Vagina (tissue), 2 donors: ENCODE results near the gene ARMC6. TPM values are rescaled to one million over a fixed set of nuclear protein-coding genes. Genes with fewer than 3 reads are reported as not detected.
"Not testable (repeated sequence)": the region's sequence is repeated elsewhere in the genome, so short reads cannot be mapped to it uniquely, and the experiment has no call there.

ENCODE experiments used
- DNase-seq, 2 donors: peaks; one replicate each; pipeline ENCODE4 v3.0.0-alpha.2; 2017; ENCODE audit errors: extremely low spot score in 2 of 2
- H3K27ac ChIP-seq: fragments of 200-600 bp; sonication (generic); one replicate; pipeline ENCODE4 v1.5.1; 2019
- H3K27me3 ChIP-seq: fragments of 200-600 bp; sonication (generic); one replicate; pipeline ENCODE4 v1.5.1; 2019
- H3K36me3 ChIP-seq, 2 donors: fragments of 200-600 bp; sonication (generic); one replicate each; pipeline ENCODE4 v1.5.1; 2017 to 2019
- H3K4me1 ChIP-seq: fragments of 200-600 bp; sonication (generic); one replicate; pipeline ENCODE4 v1.5.1; 2019
- H3K4me3 ChIP-seq, 2 donors: fragments of 200-600 bp; sonication (generic); 1 replicate in 1 of 2; 2 replicates in 1 of 2; pipeline ENCODE4 v1.5.1; 2016 to 2019
- H3K9me3 ChIP-seq: fragments of 200-600 bp; sonication (generic); one replicate; pipeline ENCODE4 v1.5.1; 2019
- POLR2A ChIP-seq, 2 donors: fragments of 450-650 bp; IDR thresholded peaks; one replicate each; pipeline ENCODE4 v1.6.1; 2017; ENCODE audit warnings: antibody characterized with exemption in 2 of 2, mild to moderate bottlenecking in 2 of 2, moderate library complexity in 2 of 2
- POLR2AphosphoS5 ChIP-seq, 2 donors: sonication (generic); formaldehyde crosslinking; IDR thresholded peaks; one replicate each; pipeline ENCODE4 v1.9.0; 2017; ENCODE audit warnings: antibody characterized with exemption in 2 of 2, mild to moderate bottlenecking in 2 of 2, low read depth in 1 of 2; ENCODE audit not compliant: insufficient read depth in 1 of 2
- intact Hi-C: fragments of 100-400 bp; cut with DNase I; formaldehyde crosslinking; loops from one replicate; pipeline ENCODE4 v1.15.1; 2023
- total RNA-seq: library from RNA; depleted of rRNA; stranded (reverse); fragments of >200 nt; gene quantifications from one replicate; pipeline ENCODE4 v1.2.3, GENCODE V29; 2016
- TF ChIP-seq, protein P1 (sequence below), 3 experiments: fragments of 450-650 bp in 2 of 3; fragments of 200-600 bp in 1 of 3; sonication (generic) in 1 of 3; IDR thresholded peaks; one replicate each; pipeline ENCODE4 v1.5.1; 2017 to 2019; ENCODE audit warnings: antibody characterized with exemption in 3 of 3, mild to moderate bottlenecking in 2 of 3, moderate library complexity in 2 of 3

Gene ARMC6
- total RNA-seq, 1 donor from 2014 or later: 26.5 TPM

DNA sequence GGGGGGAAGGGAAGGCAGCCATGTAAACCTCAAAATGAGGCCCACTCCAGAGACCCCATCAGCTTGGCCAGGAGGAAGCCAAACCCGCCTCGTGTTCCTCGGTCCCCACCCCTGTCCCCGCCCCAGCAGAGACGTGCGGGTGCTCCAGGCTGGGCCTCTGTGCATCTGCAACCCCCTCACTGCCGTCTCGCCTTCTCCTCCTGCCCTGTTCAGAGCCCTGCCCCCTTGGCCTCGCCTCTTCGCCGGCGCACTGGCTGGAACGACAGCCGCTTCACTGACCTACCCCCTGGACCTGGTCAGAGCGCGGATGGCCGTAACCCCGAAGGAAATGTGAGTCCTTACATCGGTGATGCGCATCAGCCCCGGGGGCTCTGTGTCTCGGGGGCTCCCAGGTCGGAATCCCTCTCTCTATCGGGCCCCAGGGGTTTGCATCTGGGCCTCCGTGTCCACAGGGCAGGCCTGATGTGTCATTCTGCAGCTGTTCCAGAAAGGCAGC, 72.7 kb downstream of the ARMC6 start:
- Histone ChIP-seq H3K4me1 (peaks cover 51% of the 10 kb centered on the region), H3K4me3 (peak overlapping the region; percentile 24 to 45), H3K27ac (peak overlapping the region; percentile 83), H3K27me3 (no peaks in the 10 kb centered on the region), H3K9me3 (no peaks in the 10 kb centered on the region), H3K36me3 (no peaks in the 10 kb centered on the region)
- TF ChIP-seq POLR2AphosphoS5 (IDR thresholded peaks at IDR 0.05; ENCODE audit: insufficient read depth in 1 of 2, low read depth in 1 of 2) (no peak), POLR2A (IDR thresholded peaks at IDR 0.05) (no peak)
- TF ChIP-seq, protein P1, sequence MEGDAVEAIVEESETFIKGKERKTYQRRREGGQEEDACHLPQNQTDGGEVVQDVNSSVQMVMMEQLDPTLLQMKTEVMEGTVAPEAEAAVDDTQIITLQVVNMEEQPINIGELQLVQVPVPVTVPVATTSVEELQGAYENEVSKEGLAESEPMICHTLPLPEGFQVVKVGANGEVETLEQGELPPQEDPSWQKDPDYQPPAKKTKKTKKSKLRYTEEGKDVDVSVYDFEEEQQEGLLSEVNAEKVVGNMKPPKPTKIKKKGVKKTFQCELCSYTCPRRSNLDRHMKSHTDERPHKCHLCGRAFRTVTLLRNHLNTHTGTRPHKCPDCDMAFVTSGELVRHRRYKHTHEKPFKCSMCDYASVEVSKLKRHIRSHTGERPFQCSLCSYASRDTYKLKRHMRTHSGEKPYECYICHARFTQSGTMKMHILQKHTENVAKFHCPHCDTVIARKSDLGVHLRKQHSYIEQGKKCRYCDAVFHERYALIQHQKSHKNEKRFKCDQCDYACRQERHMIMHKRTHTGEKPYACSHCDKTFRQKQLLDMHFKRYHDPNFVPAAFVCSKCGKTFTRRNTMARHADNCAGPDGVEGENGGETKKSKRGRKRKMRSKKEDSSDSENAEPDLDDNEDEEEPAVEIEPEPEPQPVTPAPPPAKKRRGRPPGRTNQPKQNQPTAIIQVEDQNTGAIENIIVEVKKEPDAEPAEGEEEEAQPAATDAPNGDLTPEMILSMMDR (IDR thresholded peaks at IDR 0.05): no peak
- intact Hi-C loops: no loop called here
- no peak for DNase-seq

DNA sequence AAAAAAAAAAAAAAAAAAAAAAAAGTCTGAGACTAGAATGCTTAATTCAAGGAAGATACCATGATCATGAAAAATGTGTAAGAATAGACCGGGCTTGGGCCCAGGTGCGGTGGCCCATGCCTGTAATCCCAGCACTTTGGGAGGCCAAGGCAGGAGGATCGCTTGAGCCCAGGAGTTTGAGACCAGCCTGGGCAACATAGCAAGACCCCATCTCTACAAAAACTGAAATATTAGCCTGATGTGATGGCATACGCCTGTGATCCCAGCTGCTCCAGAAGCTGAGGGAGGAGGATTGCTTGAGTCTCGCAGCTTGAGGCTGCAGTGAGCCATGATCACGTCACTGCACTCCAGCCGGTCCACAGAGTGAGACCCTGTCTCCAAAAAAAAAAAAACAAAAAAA, 73.5 kb downstream of the ARMC6 start:
- H3K4me1 ChIP-seq: peaks cover 53% of the 10 kb centered on the region
- peak overlapping the region; percentile 83 for H3K27ac ChIP-seq
- H3K9me3 ChIP-seq, H3K4me3 ChIP-seq, H3K36me3 ChIP-seq, intact Hi-C loops, H3K27me3 ChIP-seq, DNase-seq: not testable (repeated sequence)

DNA sequence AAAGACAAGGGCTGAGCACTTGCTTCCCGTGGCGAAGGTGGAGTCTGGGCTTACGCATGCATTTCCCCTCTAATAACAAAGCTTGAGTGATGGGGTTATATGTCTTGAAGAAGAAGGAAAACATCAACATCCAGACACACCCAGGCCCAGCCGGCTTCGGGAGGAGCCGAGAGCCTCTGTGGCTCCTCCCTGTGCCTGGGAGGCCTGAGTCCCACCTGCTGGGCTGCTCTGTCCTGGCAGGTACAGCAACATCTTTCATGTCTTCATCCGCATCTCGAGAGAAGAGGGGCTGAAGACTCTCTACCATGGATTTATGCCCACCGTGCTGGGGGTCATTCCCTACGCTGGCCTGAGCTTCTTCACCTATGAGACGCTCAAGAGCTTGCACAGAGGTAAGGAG, 74.3 kb downstream of the ARMC6 start:
- no peaks in the 10 kb centered on the region for H3K9me3 ChIP-seq
- no peak for TF ChIP-seq POLR2AphosphoS5 (IDR thresholded peaks at IDR 0.05; ENCODE audit: insufficient read depth in 1 of 2, low read depth in 1 of 2)
- TF ChIP-seq, protein P1 (IDR thresholded peaks at IDR 0.05): no peak
- no peak for TF ChIP-seq POLR2A (IDR thresholded peaks at IDR 0.05)
- peaks cover 57% of the 10 kb centered on the region for H3K4me1 ChIP-seq
- no peak for DNase-seq
- H3K36me3 ChIP-seq: no peaks in the 10 kb centered on the region
- no peaks in the 10 kb centered on the region for H3K27me3 ChIP-seq
- intact Hi-C loops: no loop called here
- no peak overlapping the region for H3K4me3 ChIP-seq
- peak overlapping the region; percentile 83 for H3K27ac ChIP-seq

Other genes starting within 250 kb of the ARMC6 start
- 0.98 TPM for gene COMP, start 242.3 kb upstream of the ARMC6 start, total RNA-seq
- gene UPF1, start 201.6 kb upstream of the ARMC6 start, total RNA-seq: 77.8 TPM
- 0.49 TPM for gene CERS1, start 137.4 kb upstream of the ARMC6 start, total RNA-seq
- 212 TPM for gene COPE, start 114.2 kb upstream of the ARMC6 start, total RNA-seq
- gene DDX49, start 113.9 kb upstream of the ARMC6 start, total RNA-seq: 36.3 TPM
- 30.9 TPM for gene HOMER3, start 92.4 kb upstream of the ARMC6 start, total RNA-seq
- gene SUGP2, start 86 bp upstream of the ARMC6 start, total RNA-seq: 57.9 TPM
- 6.6 TPM for gene SLC25A42, start 30.4 kb downstream of the ARMC6 start, total RNA-seq
- gene TMEM161A, start 104.9 kb downstream of the ARMC6 start, total RNA-seq: 31.7 TPM
- not detected for gene MEF2B, start 136.7 kb downstream of the ARMC6 start, total RNA-seq
- 18.9 TPM for gene BORCS8, start 158.5 kb downstream of the ARMC6 start, total RNA-seq
- gene RFXANK, start 158.7 kb downstream of the ARMC6 start, total RNA-seq: 61.6 TPM
- gene NR2C2AP, start 169.8 kb downstream of the ARMC6 start, total RNA-seq: 12.5 TPM
- gene NCAN, start 178.4 kb downstream of the ARMC6 start, total RNA-seq: not detected
- not detected for gene TM6SF2, start 239.7 kb downstream of the ARMC6 start, total RNA-seq